GM19455 (cell line): Measurements from ENCODE around the gene JAGN1.
A peak's percentile ranks its signal among the peaks of the same experiment; 100 is the strongest.
"Not testable (repeated sequence)": the region's sequence is repeated elsewhere in the genome, so short reads cannot be mapped to it uniquely, and the experiment has no call there.

Experiments
- ATAC-seq: cut with Tn5 transposase; IDR thresholded peaks from one replicate; pipeline ENCODE4 v1.9.1; 2021; ENCODE audit not compliant: unreplicated experiment

The JAGN1 gene

DNA sequence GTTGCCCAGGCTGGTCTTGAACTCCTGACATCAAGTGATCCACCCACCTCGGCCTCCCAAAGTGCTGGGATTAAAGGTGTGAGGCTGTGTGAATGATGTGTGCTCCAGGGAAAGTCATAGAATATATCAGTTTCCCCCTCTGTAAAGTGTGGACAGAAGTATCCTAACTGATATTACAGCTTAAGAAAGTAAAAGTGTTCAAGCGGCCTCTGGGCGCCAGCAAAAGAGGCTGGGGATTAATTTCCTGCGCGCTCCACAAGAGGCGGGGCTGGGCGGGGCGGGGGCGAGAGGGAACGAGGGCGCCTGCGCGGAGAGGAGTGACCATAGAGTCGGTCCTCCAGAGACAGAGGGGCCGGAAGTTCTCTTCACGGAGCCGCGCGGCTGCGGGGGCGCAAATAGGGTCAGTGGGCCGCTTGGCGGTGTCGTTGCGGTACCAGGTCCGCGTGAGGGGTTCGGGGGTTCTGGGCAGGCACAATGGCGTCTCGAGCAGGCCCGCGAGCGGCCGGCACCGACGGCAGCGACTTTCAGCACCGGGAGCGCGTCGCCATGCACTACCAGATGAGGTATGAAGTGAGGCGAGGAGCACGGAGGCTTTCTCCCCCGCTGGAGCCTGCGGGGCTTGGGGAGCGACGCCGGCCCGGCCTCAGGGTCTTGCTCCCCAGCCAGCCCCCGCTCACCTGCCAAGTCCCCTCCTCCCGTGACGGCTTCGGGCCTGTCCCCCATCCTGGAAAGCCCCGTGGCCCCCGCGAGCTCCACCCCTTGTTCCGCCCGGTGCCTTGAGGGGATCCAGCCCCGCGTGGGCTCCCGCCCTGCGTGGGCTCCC, at the start of gene JAGN1:
JAGN1 (plus strand) TSS at position 362 of the 823 bp plus-strand sequence; CDS start at position 475, 113 bp downstream.
- peak; percentile 65 for ATAC-seq

DNA sequence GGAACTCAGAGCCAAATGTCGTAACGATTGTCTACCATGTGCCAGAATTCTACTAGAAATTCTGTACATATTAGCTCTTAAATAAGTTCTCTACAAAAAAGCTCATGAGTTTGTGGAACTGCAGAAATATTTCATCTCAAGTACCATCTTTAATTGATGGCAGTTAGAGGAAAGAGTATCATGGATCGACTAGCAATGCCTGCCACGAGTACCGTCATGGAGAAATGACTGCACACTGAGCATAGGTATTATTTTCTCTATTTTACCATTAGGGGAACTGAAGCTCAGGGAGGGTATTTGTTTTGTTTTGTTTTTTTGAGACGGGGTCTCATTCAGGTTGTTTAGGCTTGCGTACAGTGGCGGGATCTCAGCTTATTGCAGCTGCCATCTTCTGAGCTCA, 49.4 kb upstream of the JAGN1 start:
- no peak for ATAC-seq

DNA sequence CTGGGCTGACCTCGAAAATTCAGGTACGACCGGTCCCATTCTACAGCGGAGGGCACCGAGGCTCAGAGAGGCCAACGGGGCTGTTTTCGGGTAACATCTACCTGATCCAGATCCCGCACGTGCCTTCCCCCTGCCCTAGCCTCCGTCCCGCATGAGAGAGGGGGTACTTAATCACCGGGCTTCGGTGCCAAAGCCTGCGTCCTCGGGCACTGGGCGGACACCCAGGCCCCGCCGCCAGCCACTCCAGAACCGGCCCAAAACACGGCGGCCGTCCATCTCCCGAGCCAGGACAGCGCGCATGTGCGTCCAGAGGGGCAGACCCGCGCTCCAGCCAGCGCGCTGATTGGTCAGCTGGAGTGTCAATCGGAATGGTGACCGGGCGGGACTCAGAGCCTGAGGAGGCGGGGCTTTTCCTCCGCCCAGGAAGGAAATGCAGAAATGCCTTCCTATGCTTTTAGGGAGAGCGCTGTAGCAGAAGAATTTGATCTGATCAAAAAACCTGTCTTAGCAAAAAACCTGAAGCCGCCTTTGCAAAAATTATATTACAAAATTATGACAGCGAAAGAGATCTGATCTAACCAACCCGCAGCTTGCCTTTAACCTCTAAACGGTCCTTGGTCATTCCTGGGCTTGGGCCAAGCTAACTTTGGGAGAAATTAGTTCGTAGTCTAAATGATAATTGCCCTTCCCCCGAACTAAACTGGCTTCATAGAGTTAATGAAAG, 46.5 kb upstream of the JAGN1 start, which contains the start of gene RPUSD3:
RPUSD3 (minus strand) TSS at position 294 of the 724 bp plus-strand sequence; CDS start at position 276, 18 bp downstream.
- peak; percentile 97 for ATAC-seq

DNA sequence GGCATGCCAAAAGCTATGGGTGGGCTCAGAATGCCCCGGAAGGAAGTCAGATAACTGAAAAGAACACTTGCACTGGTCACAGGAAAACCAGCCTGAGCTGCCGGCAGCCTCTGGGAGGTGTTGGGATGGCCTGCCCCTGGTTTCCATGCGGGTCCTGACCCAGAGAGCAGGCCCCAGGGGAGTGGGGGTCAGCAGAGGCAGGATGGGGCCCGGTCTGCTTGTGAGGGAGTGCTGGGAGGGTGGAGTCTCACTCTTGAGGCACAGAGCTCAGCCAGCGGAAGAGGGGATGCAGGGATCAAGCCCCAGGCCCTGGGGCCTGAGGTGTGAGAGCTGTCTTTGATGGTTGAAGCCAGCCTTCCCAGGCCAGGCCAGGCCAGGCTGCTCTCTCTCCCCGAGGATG, 44.2 kb upstream of the JAGN1 start:
- no peak for ATAC-seq

DNA sequence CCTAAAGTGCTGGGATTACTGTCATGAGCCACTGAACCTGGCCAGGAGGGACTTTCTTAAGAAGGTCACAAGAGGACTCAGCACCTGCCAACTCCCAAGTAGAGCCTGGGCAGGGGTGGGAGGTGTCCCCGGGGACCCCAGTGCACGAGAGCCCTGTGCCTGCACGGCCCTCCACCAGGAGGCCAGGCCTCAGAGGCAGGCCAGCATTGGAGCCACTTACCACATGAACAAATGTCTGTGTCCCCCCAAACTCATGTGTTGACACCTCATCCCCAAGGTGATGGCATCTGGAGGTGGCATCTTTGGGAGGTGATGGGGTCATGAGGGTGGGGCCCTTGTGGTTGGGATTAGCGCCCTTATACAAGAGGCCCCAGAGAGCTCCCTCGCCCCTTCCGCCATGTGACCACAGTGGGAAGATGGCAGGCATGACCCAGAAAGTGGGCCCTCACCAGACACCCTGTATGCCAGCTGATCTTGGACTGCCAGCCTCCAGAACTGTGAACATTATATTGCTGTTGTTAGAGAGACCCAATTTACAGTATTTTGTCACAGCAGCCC, 43.4 kb upstream of the JAGN1 start:
- no peak for ATAC-seq

DNA sequence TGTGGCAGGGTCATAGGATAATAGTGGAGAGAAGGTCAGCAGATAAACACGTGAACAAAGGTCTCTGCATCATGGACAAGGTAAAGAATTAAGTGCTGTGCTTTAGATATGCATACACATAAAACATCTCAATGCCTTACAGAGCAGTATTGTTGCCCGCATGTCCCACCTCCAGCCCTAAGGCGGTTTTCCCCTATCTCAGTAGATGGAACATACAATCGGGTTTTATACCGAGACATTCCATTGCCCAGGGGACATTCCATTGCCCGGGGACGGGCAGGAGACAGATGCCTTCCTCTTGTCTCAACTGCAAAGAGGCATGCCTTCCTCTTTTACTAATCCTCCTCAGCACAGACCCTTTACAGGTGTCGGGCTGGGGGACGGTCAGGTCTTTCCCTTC, 42.5 kb upstream of the JAGN1 start:
- ATAC-seq: not testable (repeated sequence)

- ATAC-seq: not testable (repeated sequence)
Observed at GRCh38 chr3:9848860-9849259, 41.5 kb upstream of the JAGN1 start.

GRCh38 chr3:9851383-9851782, 39.0 kb upstream of the JAGN1 start:
- not testable (repeated sequence) for ATAC-seq

DNA sequence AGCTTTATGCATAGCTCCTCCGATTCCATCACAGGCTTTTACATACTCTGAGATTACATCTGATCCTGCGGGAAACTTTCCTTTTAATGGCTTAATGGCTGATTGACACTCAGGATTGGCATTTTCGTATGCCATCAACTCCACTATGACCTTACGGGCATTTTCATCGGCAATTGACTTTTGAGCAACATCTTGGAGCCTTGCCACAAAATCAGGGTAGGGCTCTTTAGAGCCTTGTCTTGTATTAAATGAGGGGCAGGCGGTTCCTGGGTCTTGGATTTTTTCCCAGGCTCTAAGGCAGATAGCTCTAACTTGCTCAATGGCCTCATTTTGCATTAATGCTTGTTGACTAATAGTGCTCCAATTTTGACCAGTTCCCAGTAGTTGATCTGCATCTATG, 38.5 kb upstream of the JAGN1 start:
- ATAC-seq: not testable (repeated sequence)

GRCh38 chr3:9852528-9852927, 37.9 kb upstream of the JAGN1 start:
- no peak for ATAC-seq

GRCh38 chr3:9854291-9854940, 36.0 kb upstream of the JAGN1 start:
- not testable (repeated sequence) for ATAC-seq

DNA sequence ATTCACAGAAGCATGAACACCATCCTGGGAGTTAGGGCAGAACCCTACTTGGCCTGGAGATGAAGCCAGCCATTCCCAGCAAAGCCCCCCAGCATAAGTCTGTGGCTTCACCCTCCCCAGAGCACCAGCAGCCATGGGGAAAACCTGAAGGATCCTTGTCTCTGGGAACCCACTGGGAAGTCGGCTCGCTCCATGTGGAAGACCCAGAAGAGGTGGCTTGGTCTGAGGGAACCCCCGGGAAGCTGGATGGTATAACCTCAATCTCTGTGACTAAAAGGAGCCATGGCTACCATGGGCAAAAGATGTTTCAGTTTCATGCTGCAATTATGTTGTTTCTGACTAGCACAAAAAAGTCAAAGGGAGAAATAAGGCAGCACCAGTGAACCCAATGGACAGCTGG, 34.8 kb upstream of the JAGN1 start:
- ATAC-seq: no peak

DNA sequence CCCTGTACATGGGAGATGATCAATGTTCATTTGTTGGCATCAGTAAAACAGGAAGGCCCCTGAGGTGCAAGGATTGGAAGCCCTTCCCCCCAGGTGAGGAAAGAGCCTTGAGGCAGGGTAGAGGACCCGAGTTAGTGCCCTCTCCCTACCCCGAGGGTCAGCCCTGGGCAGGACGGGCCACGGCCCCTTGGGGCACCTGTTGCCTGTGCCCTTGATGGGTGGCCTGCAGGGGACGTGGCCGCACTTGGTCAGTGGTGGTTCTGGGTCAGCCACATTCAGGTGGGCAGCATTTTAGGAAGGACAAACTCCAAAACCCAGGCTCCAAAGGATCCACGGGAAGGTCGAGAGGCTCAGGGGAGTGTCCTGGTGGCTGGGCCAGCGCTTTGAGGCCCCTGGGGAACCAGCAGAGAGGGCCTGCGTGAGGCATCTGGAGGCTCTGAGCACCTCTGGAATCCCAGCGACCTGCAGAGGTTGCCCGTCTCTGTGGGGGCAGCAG, 30.8 kb upstream of the JAGN1 start:
- no peak for ATAC-seq

DNA sequence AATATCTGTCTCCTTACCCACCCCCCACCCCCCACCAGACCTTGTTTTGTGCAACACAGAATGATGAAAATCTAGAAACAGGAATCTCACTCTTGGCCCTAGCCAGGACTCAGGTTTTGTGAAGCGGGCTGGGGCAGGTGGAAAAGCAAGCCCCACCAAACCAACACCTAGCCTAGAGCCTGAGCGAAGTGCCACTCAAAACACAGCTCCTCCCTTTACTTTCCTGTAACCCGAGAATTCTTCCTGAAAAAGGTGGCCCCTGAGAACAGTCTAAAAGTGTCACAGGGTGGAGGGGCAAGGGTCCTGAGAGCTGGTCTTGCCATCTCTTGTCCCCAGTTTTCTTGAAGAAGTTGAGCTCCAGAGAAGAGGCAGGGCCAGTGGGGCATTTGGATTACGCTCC, 29.2 kb upstream of the JAGN1 start:
- no peak for ATAC-seq

DNA sequence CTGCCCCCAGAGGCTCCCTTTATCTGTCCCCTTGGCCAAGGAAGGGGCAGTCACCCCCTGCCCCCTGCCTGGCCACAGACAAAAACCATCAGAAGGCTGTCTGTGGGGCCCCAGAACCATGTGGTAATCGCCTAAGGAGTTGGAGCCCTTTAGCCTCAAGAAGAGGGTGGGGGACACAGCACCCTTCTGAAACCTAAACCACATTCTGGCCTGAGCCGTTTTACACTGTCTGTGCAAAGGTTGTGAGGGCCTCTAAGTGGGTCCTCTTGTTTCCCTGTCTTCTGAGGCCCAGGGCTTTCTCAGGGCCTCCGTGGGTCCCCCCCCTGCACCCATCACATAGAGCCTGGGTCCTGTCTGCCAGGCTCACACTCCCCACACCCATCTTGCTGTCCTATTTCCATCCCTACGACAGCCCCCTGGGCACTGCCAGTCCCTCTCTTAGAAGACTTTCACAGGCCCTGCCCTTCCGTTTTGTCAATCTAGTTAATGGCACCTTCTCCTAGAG, 28.7 kb upstream of the JAGN1 start:
- ATAC-seq: no peak

DNA sequence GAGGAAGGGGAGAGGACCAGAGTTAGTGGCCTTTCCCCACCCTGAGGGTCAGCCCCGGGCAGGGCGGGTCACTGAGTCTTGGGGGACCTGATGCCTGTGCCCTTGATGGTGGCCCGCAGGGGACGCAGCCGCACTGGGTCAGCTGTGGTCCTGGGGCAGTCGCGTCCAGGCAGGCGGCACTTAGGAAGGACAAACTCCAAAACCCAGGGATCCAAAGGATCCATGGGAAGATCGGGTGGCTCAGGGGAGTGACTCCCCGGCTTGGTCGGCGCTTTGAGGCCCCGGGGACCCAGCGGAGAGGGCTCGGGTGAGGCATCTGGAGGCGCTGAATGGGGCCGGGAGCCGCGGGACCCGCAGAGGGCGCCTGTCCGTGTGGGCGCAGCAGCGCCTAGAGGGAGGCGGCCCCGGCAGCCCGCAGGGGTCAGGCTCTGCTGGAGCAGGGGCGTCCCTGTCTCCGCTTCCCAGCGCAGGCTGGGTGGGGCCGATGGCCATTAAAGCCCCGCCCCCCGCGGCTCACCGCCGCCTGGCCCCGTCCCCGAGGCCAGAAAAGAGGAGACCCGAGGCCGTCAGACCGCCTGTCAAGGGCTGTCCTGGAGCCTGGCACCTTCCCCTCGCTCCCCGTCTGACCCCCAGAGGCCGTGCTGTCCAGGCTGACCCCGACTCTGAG, 27.9 kb upstream of the JAGN1 start:
- no peak for ATAC-seq

DNA sequence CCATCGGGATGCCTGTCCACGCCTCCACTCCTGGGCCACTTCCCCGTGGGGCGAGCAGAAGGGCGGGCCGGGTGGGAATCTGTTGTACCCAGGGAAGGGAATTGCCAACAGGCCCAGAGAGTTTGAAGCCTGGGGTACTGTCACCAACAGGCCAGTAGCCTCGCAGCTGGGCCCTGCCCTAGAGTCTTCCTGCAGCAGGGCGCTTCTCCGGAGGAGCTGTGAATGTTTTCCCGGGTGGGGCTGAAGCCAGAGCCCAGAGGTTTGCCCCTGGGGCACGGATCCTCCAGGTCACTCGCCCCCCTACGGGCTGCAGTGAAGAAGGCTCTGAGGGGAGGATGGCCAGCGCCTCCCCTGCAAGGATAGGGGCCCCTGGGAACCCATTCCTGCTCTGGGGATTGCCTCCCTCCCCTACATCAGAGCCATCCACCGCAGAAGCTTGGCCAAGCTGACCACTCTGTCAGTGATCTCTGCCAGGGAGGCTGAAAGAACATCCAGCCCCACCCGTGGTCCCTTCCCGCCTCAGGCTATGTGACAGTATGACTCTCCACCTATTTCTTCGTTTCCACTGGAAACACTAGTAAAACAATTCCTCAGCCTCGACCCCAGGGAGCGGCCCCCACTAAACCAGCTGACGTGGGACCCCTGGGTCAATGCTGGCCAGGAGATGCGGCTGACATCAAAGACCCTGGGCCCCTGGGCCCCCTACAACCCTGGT, 27.2 kb upstream of the JAGN1 start:
- ATAC-seq: no peak

- ATAC-seq: no peak
Observed at GRCh38 chr3:9864200-9864927, 26.0 kb upstream of the JAGN1 start.

DNA sequence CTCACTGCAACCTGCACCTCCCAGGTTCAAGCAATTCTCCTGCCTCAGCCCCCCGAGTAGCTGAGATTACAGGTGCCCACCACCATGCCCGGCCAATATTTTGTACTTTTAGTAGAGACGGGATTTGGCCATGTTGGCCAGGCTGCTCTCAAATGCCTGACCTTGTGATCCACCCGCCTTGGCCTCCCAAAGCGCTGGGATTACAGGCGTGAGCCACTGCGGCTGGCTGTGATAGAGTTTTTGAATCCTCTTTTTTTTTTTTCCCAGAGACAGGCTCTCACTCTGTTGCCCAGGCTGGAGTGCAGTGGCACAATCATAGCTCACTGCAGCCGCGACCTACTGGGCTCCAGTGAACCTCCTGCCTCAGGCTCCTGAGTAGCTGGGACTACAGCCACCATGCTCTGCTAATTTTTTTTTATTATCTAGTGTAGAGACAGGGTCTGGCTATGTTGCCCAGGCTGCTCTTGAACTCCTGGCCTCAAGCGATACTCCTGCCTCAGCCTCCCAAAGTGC, 25.2 kb upstream of the JAGN1 start:
- ATAC-seq: not testable (repeated sequence)
